H1 (cell line): Measurements from ENCODE around the gene DIDO1. TPM values are rescaled to one million over a fixed set of nuclear protein-coding genes. Genes with fewer than 3 reads are reported as not detected.

Source experiments
- CTCF ChIA-PET: fragments of 300-600 bp; sonication (Branson Sonifier 250); formaldehyde crosslinking; loops from one replicate; lab custom pipeline; 2021; ENCODE audit not compliant: partially characterized antibody; lab: Charles Lee
- POLR2A ChIA-PET: fragments of 300-600 bp; sonication (Branson Sonifier 250); formaldehyde crosslinking; loops from one replicate; lab custom pipeline; 2021; ENCODE audit warnings: inconsistent platforms; ENCODE audit not compliant: partially characterized antibody; lab: Charles Lee
- DNase-seq, 2 experiments: peaks; one replicate each; pipeline versions ENCODE4 v3.0.0 to v3.0.0-alpha.2; 2010 to 2022; ENCODE audit warnings: low spot score in 2 of 2, low read depth in 1 of 2, mixed read lengths in 1 of 2
- FAIRE-seq: peaks from 2 replicates; lab custom pipeline; 2011; peaks lifted over from hg19 to GRCh38; lab: Jason Lieb, UNC
- H2AFZ ChIP-seq: 2 replicates; pipeline ENCODE4 v1.8.1; 2012; ENCODE audit warnings: low read length, inconsistent platforms
- H2AK5ac ChIP-seq: 2 replicates; pipeline ENCODE4 v1.6.1; 2013; ENCODE audit warnings: low read depth, low read length
- H2BK120ac ChIP-seq: replicated peaks from 2 replicates; pipeline ENCODE3; 2013; ENCODE audit warnings: low read depth, low read length, inconsistent platforms
- H2BK12ac ChIP-seq: 2 replicates; pipeline ENCODE4 v1.6.1; 2013; ENCODE audit warnings: low read depth, low read length
- H2BK15ac ChIP-seq: 2 replicates; pipeline ENCODE4 v1.6.1; 2013; ENCODE audit warnings: low read length
- H2BK20ac ChIP-seq: 2 replicates; pipeline ENCODE4 v1.6.1; 2013; ENCODE audit warnings: low read length
- H2BK5ac ChIP-seq: 2 replicates; pipeline ENCODE4 v1.6.1; 2013; ENCODE audit warnings: low read depth, low read length
- H3K14ac ChIP-seq: 2 replicates; pipeline ENCODE4 v1.6.1; 2013; ENCODE audit warnings: inconsistent platforms; ENCODE audit not compliant: insufficient read length
- H3K18ac ChIP-seq: 2 replicates; pipeline ENCODE4 v1.6.1; 2013; ENCODE audit warnings: low read length; ENCODE audit errors: extremely low read depth
- H3K23ac ChIP-seq: 2 replicates; pipeline ENCODE4 v1.6.1; 2013; ENCODE audit warnings: inconsistent platforms; ENCODE audit not compliant: insufficient read length
- H3K23me2 ChIP-seq: 2 replicates; pipeline ENCODE4 v1.6.1; 2013; ENCODE audit warnings: low read depth, low read length
- H3K27ac ChIP-seq: 2 replicates; pipeline ENCODE4 v1.6.1; 2011; ENCODE audit warnings: low read depth, low read length, inconsistent platforms
- H3K27me3 ChIP-seq, 4 experiments: replicated peaks in 1 of 4; 1 replicate in 1 of 4; 2 replicates in 3 of 4; pipeline versions ENCODE4 v1.6.1 to v1.8.1; 2011 to 2013; ENCODE audit warnings: low read length in 3 of 4, mild to moderate bottlenecking in 3 of 4, inconsistent platforms in 2 of 4, mixed read lengths in 2 of 4, moderate library complexity in 1 of 4; ENCODE audit not compliant: control insufficient read depth in 3 of 4, insufficient read depth in 3 of 4; ENCODE audit errors: extremely low read depth in 1 of 4
- H3K36me3 ChIP-seq, 4 experiments: 2 replicates each; pipeline versions ENCODE4 v1.6.1 to v1.8.1; 2011 to 2013; ENCODE audit warnings: mild to moderate bottlenecking in 4 of 4, low read length in 3 of 4, moderate library complexity in 2 of 4, control low read depth in 1 of 4, inconsistent platforms in 1 of 4; ENCODE audit not compliant: insufficient read depth in 4 of 4, control insufficient read depth in 2 of 4
- H3K4ac ChIP-seq: replicated peaks from 2 replicates; pipeline ENCODE3; 2013; ENCODE audit warnings: low read length, low read depth, mixed read lengths, inconsistent platforms; ENCODE audit not compliant: insufficient read length
- H3K4me1 ChIP-seq, 4 experiments: replicated peaks in 1 of 4; 1 replicate in 1 of 4; 2 replicates in 3 of 4; pipeline versions ENCODE4 v1.6.1 to v1.8.1; 2011 to 2013; ENCODE audit warnings: low read length in 3 of 4, inconsistent platforms in 2 of 4, mixed read lengths in 1 of 4; ENCODE audit not compliant: insufficient read depth in 4 of 4, control insufficient read depth in 3 of 4
- H3K4me2 ChIP-seq, 2 experiments: 2 replicates each; pipeline versions ENCODE4 v1.6.1 to v1.8.1; 2011 to 2013; ENCODE audit warnings: low read depth in 2 of 2, low read length in 2 of 2, control low read depth in 1 of 2, inconsistent platforms in 1 of 2, mild to moderate bottlenecking in 1 of 2; ENCODE audit not compliant: insufficient read depth in 1 of 2
- H3K4me3 ChIP-seq, 4 experiments: fragments of 200-600, 300-600 bp in 1 of 4; sonication (generic), shearing (Covaris generic), sonication (Bioruptor Twin) in 1 of 4; 2 replicates each; pipeline versions ENCODE4 v1.5.1 to v1.8.1; 2011 to 2016; ENCODE audit warnings: low read length in 4 of 4, low read depth in 3 of 4, control low read depth in 2 of 4, inconsistent platforms in 2 of 4, mild to moderate bottlenecking in 2 of 4, mixed read lengths in 1 of 4, moderate library complexity in 1 of 4; ENCODE audit not compliant: insufficient read depth in 2 of 4; ENCODE audit errors: extremely low read depth in 1 of 4
- H3K56ac ChIP-seq: replicated peaks from 2 replicates; pipeline ENCODE3; 2013; ENCODE audit warnings: low read depth, mild to moderate bottlenecking, mixed read lengths, low read length, inconsistent platforms; ENCODE audit not compliant: insufficient read length
- H3K79me1 ChIP-seq: 2 replicates; pipeline ENCODE4 v1.6.1; 2013; ENCODE audit warnings: low read depth, low read length, control low read depth
- H3K79me2 ChIP-seq, 2 experiments: 2 replicates each; pipeline versions ENCODE4 v1.6.1 to v1.8.1; 2012 to 2013; ENCODE audit warnings: low read length in 2 of 2, mild to moderate bottlenecking in 2 of 2, inconsistent platforms in 1 of 2; ENCODE audit not compliant: insufficient read depth in 2 of 2, control insufficient read depth in 1 of 2
- H3K9ac ChIP-seq, 4 experiments: replicated peaks in 1 of 4; 1 replicate in 1 of 4; 2 replicates in 3 of 4; pipeline versions ENCODE4 v1.6.1 to v1.8.1; 2011 to 2013; ENCODE audit warnings: low read depth in 3 of 4, low read length in 3 of 4, control low read depth in 2 of 4, mild to moderate bottlenecking in 2 of 4, moderate library complexity in 2 of 4, inconsistent platforms in 1 of 4; ENCODE audit errors: extremely low read depth in 1 of 4
- H3K9me3 ChIP-seq, 2 experiments: 2 replicates each; pipeline versions ENCODE4 v1.6.1 to v1.8.1; 2012 to 2013; ENCODE audit warnings: mild to moderate bottlenecking in 2 of 2, moderate library complexity in 2 of 2, control low read depth in 1 of 2, inconsistent platforms in 1 of 2, low read depth in 1 of 2, low read length in 1 of 2, mixed read lengths in 1 of 2; ENCODE audit not compliant: insufficient read depth in 2 of 2
- H4K20me1 ChIP-seq, 2 experiments: replicated peaks in 1 of 2; 2 replicates each; pipeline versions ENCODE3 to v1.8.1; 2011 to 2013; ENCODE audit warnings: inconsistent platforms in 2 of 2, low read length in 2 of 2, mild to moderate bottlenecking in 1 of 2; ENCODE audit not compliant: insufficient read depth in 2 of 2, control insufficient read depth in 1 of 2
- H4K5ac ChIP-seq: 2 replicates; pipeline ENCODE4 v1.6.1; 2013; ENCODE audit warnings: low read length, low read depth, mixed read lengths, inconsistent platforms; ENCODE audit not compliant: insufficient read length
- H4K8ac ChIP-seq: 2 replicates; pipeline ENCODE4 v1.8.0; 2013; ENCODE audit warnings: mild to moderate bottlenecking, moderate library complexity, low read length, inconsistent platforms; ENCODE audit not compliant: insufficient read depth; ENCODE audit errors: extremely low read depth
- H4K91ac ChIP-seq: replicated peaks from 2 replicates; pipeline ENCODE3; 2013; ENCODE audit warnings: low read length, mixed read lengths, inconsistent platforms; ENCODE audit not compliant: insufficient read length
- BRCA1 ChIP-seq: IDR thresholded peaks from 2 replicates; pipeline ENCODE4 v1.6.1; 2012; ENCODE audit warnings: low read depth, low read length, improper control_type of control experiment
- CBX8 ChIP-seq: fragments of 300-800, 300-1000 bp; sonication (generic); IDR thresholded peaks from 2 replicates; pipeline ENCODE4 v1.7.1; 2016; ENCODE audit warnings: low read depth, low read length, borderline replicate concordance
- CHD2 ChIP-seq: IDR thresholded peaks from 2 replicates; pipeline ENCODE4 v1.6.1; 2012; ENCODE audit warnings: low read length, improper control_type of control experiment
- HDAC2 ChIP-seq, 2 experiments: fragments of 300-600 bp in 1 of 2; sonication (generic) in 1 of 2; IDR thresholded peaks; 2 replicates each; pipeline ENCODE4 v1.6.1; 2011 to 2012; ENCODE audit warnings: low read depth in 2 of 2, low read length in 2 of 2, mild to moderate bottlenecking in 2 of 2, moderate library complexity in 2 of 2, borderline replicate concordance in 1 of 2, inconsistent platforms in 1 of 2
- JUN ChIP-seq: IDR thresholded peaks from 2 replicates; pipeline ENCODE4 v1.6.1; 2011; ENCODE audit warnings: low read depth, mild to moderate bottlenecking, improper control_type of control experiment, low read length
- JUND ChIP-seq: IDR thresholded peaks from 2 replicates; pipeline ENCODE4 v1.6.1; 2011; ENCODE audit warnings: mild to moderate bottlenecking, improper control_type of control experiment, low read length
- RBBP5 ChIP-seq: IDR thresholded peaks from 2 replicates; pipeline ENCODE4 v1.7.1; 2012; ENCODE audit warnings: low read depth, mild to moderate bottlenecking, inconsistent platforms, low read length, moderate library complexity, borderline replicate concordance
- RFX5 ChIP-seq: IDR thresholded peaks from 2 replicates; pipeline ENCODE4 v1.6.1; 2011; ENCODE audit warnings: low read depth, low read length, improper control_type of control experiment, borderline replicate concordance
- TAF7 ChIP-seq: optimal IDR thresholded peaks from 2 replicates; pipeline ENCODE3; 2011; ENCODE audit warnings: low read depth, mild to moderate bottlenecking, inconsistent platforms, low read length, moderate library complexity, borderline replicate concordance
- TBP ChIP-seq: IDR thresholded peaks from 2 replicates; pipeline ENCODE4 v1.6.1; 2011; ENCODE audit warnings: low read depth, low read length, improper control_type of control experiment
- WGBS, 2 experiments: shearing (Covaris generic) in 1 of 2; methylation state at CpG; one replicate each; pipeline versions ENCODE4 v1.1.6 to v1.1.7; 2013 to 2015; ENCODE audit warnings: low lambda C conversion rate in 2 of 2, mixed read lengths in 2 of 2, inconsistent platforms in 1 of 2, low coverage in 1 of 2, missing lambda C conversion rate in 1 of 2; ENCODE audit not compliant: insufficient replicate concordance in 2 of 2, insufficient coverage in 1 of 2, insufficient read length in 1 of 2; ENCODE audit errors: extremely low coverage in 1 of 2, missing lambda C conversion rate in 1 of 2; 5-methylcytosine and 5-hydroxymethylcytosine counted together
- polyA plus RNA-seq, 7 experiments: library from polyadenylated mRNA; depleted of rRNA in 3 of 7; stranded (reverse) in 5 of 7; unstranded in 2 of 7; fragments of >200 nt in 5 of 7; fragments of 200-250 nt in 2 of 7; gene quantifications; 1 replicate in 5 of 7; 2 replicates in 1 of 7; 4 replicates in 1 of 7; pipeline versions ENCODE4 v1.2.1 to v1.2.3, GENCODE V29; 2011 to 2013; ENCODE audit warnings: missing spikeins in 2 of 7, mixed read lengths in 2 of 7
- total RNA-seq: library from RNA; stranded (reverse); fragmentation: NEBNext Ultra II Directional; extraction: Animal tissue kit (Norgen Biotek cat#: 25700); gene quantifications from 2 replicates; pipeline ENCODE4 v1.2.1, GENCODE V29; 2021
- TF ChIP-seq, protein P1 (sequence below): IDR thresholded peaks from 2 replicates; pipeline ENCODE4 v1.6.1; 2012; ENCODE audit warnings: inconsistent platforms

The DIDO1 gene
- total and polyA plus RNA-seq, 2 of the 8 experiments (the other 6 are each of a cell fraction or from before 2014, with no cell fraction given) = 53.6 to 82.8 TPM

DNA sequence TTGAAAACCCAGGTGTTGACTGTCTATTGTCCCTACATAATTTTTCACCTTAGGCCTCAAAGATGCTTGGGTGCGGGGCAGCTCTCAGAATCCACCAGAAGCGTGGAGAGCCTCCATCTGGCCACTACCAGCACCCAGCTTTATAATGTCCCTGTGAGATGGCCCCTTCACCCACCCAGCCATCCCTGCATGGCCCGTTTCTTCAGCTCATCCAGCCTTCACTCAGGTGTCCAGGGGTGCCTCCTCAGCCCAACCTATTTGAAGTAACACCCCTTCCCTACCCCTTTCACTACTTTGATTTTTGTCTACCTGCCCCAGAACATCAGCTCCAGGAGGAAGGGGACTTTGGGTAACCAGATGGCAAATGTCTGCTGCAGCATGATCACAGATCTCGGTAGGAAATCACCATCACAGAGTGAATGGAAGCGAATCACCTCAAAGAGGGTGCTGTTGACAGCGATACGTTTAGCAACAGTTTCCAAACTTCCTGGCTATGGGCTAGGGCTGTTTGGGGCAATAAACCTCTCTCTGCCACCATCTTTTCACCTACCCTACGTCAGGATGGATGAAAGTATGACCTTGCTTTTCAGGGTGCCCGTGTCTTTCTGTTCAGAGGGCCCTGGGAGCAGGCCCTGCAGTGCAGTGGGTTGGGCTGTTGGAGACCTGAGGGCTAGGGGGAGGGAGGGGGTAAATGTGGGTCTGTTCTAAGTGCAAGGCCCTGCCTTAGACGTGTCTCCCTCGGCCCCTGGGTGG is 25.0 kb upstream of the DIDO1 start:
- H4K5ac ChIP-seq = no peak overlapping the region
- no peak overlapping the region for H3K23ac ChIP-seq
- peaks cover 6 to 33% (median 15%) of the 10 kb centered on the region in 4 experiments for H3K36me3 ChIP-seq
- no peak overlapping the region for H3K18ac ChIP-seq
- no peak overlapping the region for H3K4me3 ChIP-seq
- H2BK12ac ChIP-seq = no peak overlapping the region; the same call in 1 of the 2 replicates
- peaks cover 4 to 12% of the 10 kb centered on the region in 2 experiments for H4K20me1 ChIP-seq
- H2BK5ac ChIP-seq = peak overlapping the region; percentile 28; the same call in 1 of the 2 replicates
- H3K9ac ChIP-seq = no peak overlapping the region
- no peak for FAIRE-seq
- H2AFZ ChIP-seq = no peak overlapping the region
- ChIA-PET POLR2A (interaction anchor here (3.6 to 19.4 kb wide), 3 partner anchors 15 to 50 kb away, joined by 14 to 363 read pairs (median 59); partner anchors contain the start of genes DIDO1 and GID8), CTCF (interaction anchor here (0.6 to 7.0 kb wide), 5 partner anchors 14 to 89 kb away, joined by 3 to 50 read pairs (median 4); no protein-coding TSS in a partner anchor)
- H3K27me3 ChIP-seq = no peaks in the 10 kb centered on the region
- H3K23me2 ChIP-seq = peaks cover 11% of the 10 kb centered on the region; the same call in 1 of the 2 replicates
- peaks cover 7% of the 10 kb centered on the region; the same call in 1 of the 2 replicates for H3K79me1 ChIP-seq
- no peak overlapping the region for H2BK15ac ChIP-seq
- no peak overlapping the region for H3K4ac ChIP-seq
- H3K9me3 ChIP-seq = no peaks in the 10 kb centered on the region
- DNase-seq = no peak
- 88% methylated on average over 11 of the region's 11 CpGs; no CpG with 5 or more reads in 1 of the 2 experiments for WGBS, 2 experiments
- no peak overlapping the region; a peak in 1 of 4 replicates for H3K4me2 ChIP-seq
- no peak overlapping the region for H3K27ac ChIP-seq
- no peak overlapping the region for H3K56ac ChIP-seq
- no peak overlapping the region for H4K91ac ChIP-seq
- no peak overlapping the region for H2AK5ac ChIP-seq
- no peak overlapping the region for H2BK120ac ChIP-seq
- peaks cover 2 to 23% (median 17%) of the 10 kb centered on the region in 4 experiments for H3K4me1 ChIP-seq
- H2BK20ac ChIP-seq = no peak overlapping the region
- no peak overlapping the region; the same call in 1 of the 2 replicates for H4K8ac ChIP-seq
- H3K14ac ChIP-seq = no peak overlapping the region
- peaks cover 0 to 37% of the 10 kb centered on the region in 2 experiments; a peak in 2 of 4 replicates for H3K79me2 ChIP-seq
- TF ChIP-seq RBBP5 (no peak), TBP (no peak), BRCA1 (no peak), RFX5 (no peak), CBX8 (no peak), CHD2 (no peak), HDAC2 (IDR thresholded peaks at IDR 0.05; ENCODE audit: borderline replicate concordance in 1 of 2, low read depth in 2 of 2, low read length in 2 of 2) (no peak), JUN (no peak), TAF7 (no peak), JUND (no peak)
- TF ChIP-seq, protein P1, sequence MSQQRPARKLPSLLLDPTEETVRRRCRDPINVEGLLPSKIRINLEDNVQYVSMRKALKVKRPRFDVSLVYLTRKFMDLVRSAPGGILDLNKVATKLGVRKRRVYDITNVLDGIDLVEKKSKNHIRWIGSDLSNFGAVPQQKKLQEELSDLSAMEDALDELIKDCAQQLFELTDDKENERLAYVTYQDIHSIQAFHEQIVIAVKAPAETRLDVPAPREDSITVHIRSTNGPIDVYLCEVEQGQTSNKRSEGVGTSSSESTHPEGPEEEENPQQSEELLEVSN = no peak
